Prostate gland (tissue), 2 donors: ENCODE results near the gene GLRX. TPM values are rescaled to one million over a fixed set of nuclear protein-coding genes. Genes with fewer than 3 reads are reported as not detected.

Source experiments
- DNase-seq: peaks from one replicate; pipeline ENCODE4 v3.0.0-alpha.2; 2019; ENCODE audit warnings: low spot score
- H3K27ac ChIP-seq, 2 donors: fragments of 200-600 bp; sonication (generic); 2 replicates each; pipeline ENCODE4 v1.5.1; 2017 to 2019
- H3K27me3 ChIP-seq: fragments of 200-600 bp; sonication (generic); replicated peaks from 2 replicates; pipeline ENCODE4 v1.5.1; 2019; ENCODE audit not compliant: insufficient read depth
- H3K36me3 ChIP-seq, 2 donors: fragments of 200-600 bp; sonication (generic); 1 replicate in 1 of 2; 2 replicates in 1 of 2; pipeline versions ENCODE4 v1.5.1 to v1.8.1; 2017 to 2019
- H3K4me1 ChIP-seq: fragments of 200-600 bp; sonication (generic); replicated peaks from 2 replicates; pipeline ENCODE4 v1.5.1; 2019
- H3K4me3 ChIP-seq, 2 donors: fragments of 200-600 bp; sonication (generic); 2 replicates each; pipeline ENCODE4 v1.5.1; 2017 to 2019
- H3K9me3 ChIP-seq: fragments of 200-600 bp; sonication (generic); 2 replicates; pipeline ENCODE4 v1.5.1; 2017
- POLR2A ChIP-seq: fragments of 450-650 bp; IDR thresholded peaks from one replicate; pipeline ENCODE4 v1.6.1; 2016; ENCODE audit warnings: antibody characterized with exemption, mild to moderate bottlenecking
- POLR2AphosphoS5 ChIP-seq: sonication (generic); formaldehyde crosslinking; IDR thresholded peaks from one replicate; pipeline ENCODE4 v1.6.1; 2017; ENCODE audit warnings: antibody characterized with exemption
- WGBS: methylation state at CpG from one replicate; pipeline ENCODE4 v1.1.5; 2018; 5-methylcytosine and 5-hydroxymethylcytosine counted together
- intact Hi-C: fragments of 100-400 bp; cut with DNase I; formaldehyde crosslinking; loops from one replicate; pipeline ENCODE4 v1.14.2; 2022
- total RNA-seq, 2 donors: library from RNA; depleted of rRNA; stranded (reverse); fragments of >200 nt; gene quantifications; one replicate each; pipeline ENCODE4 v1.1.0, GENCODE V29; 2016
- TF ChIP-seq, protein P1 (sequence below), 4 experiments: fragments of 200-600 bp in 2 of 4; fragments of 450-650 bp in 2 of 4; sonication (generic) in 2 of 4; IDR thresholded peaks; 1 replicate in 3 of 4; 2 replicates in 1 of 4; pipeline ENCODE4 v1.5.1; 2016 to 2019; ENCODE audit warnings: antibody characterized with exemption in 4 of 4, mild to moderate bottlenecking in 2 of 4, moderate library complexity in 2 of 4

GLRX gene
- total RNA-seq, 2 donors from 2014 or later = 16.6 to 34.8 TPM

DNA sequence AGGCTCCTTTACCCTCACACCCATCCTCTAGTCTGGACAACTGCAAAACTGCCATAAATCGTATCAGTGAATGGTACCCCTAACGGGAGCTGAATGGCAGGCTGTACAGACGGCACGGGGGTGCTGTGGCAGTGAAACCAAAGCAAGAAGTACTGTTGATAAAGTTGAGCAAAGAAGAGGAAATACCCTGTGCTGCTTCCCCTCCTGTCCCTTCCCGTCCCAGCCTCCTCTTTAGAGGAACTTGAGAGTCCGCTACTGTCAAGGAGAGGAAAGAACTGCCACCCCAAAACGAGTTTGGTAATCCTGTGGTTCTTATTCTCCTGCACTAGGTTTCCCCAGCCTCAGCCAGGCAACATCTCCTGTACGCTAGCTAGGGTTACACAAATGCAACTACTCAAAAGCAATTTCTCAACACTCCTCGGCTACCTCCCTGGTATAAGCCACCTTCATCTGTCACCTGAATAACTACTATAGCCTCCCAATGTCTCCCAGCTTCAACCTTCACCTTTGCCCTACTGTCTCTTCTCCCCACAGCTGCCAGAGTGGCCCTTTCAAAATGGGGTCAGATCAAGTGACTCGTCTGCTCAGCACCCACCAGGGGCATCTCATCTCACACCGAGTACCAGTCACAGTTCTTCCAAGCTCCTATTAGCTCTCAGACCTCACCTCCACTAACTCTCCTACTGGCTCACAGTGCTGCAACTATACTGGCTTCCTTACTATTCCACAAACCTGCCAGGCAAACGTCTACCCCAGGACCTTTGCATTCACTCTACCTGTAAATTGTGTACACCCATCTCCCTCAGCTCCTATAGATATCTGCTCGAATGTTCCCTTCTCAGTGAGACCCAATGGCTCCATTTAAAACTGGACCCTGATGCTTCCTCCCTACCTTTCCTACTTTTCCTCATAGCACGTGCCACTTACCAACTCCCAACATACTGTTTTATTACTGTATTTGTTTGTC, 4.1 kb downstream of the GLRX start:
- Histone ChIP-seq H3K9me3 (no peaks in the 10 kb centered on the region), H3K4me3 (no peak overlapping the region), H3K27ac (no peak overlapping the region), H3K36me3 (no peaks in the 10 kb centered on the region), H3K4me1 (peaks cover 3% of the 10 kb centered on the region), H3K27me3 (no peaks in the 10 kb centered on the region)
- WGBS = 82% methylated on average over 14 of the region's 14 CpGs
- TF ChIP-seq, protein P1, sequence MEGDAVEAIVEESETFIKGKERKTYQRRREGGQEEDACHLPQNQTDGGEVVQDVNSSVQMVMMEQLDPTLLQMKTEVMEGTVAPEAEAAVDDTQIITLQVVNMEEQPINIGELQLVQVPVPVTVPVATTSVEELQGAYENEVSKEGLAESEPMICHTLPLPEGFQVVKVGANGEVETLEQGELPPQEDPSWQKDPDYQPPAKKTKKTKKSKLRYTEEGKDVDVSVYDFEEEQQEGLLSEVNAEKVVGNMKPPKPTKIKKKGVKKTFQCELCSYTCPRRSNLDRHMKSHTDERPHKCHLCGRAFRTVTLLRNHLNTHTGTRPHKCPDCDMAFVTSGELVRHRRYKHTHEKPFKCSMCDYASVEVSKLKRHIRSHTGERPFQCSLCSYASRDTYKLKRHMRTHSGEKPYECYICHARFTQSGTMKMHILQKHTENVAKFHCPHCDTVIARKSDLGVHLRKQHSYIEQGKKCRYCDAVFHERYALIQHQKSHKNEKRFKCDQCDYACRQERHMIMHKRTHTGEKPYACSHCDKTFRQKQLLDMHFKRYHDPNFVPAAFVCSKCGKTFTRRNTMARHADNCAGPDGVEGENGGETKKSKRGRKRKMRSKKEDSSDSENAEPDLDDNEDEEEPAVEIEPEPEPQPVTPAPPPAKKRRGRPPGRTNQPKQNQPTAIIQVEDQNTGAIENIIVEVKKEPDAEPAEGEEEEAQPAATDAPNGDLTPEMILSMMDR (IDR thresholded peaks at IDR 0.05) = no peak
- TF ChIP-seq POLR2A = no peak
- TF ChIP-seq POLR2AphosphoS5 = no peak
- DNase-seq = no peak
- intact Hi-C loops = no loop called here

DNA sequence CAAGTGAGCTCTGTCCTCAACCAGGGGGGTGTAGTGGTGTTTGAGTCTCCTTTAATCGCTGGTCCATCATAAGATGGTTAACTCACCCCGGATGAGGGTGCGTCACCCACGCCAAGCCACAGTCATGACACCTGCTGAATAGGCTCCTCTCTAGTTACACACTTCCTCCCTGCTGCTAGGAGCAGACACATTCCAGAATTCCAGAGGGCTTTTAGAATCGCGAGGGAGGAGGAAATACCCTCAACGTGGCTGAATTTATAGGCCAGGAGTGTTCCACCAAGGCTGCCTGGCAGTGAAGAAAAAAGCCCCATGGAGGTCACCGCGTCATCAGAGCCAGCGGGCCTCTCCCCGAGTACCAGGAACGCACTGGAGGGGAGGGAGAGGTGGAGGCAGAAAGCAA, 5.1 kb downstream of the GLRX start:
- Histone ChIP-seq H3K36me3 (no peaks in the 10 kb centered on the region), H3K27ac (no peak overlapping the region), H3K4me3 (no peak overlapping the region), H3K9me3 (no peaks in the 10 kb centered on the region), H3K27me3 (no peaks in the 10 kb centered on the region), H3K4me1 (peaks cover 3% of the 10 kb centered on the region)
- TF ChIP-seq POLR2AphosphoS5 (no peak), POLR2A (no peak)
- TF ChIP-seq, protein P1 (IDR thresholded peaks at IDR 0.05) = no peak
- intact Hi-C loops = no loop called here
- no peak for DNase-seq
- 50% methylated on average over 12 of the region's 12 CpGs for WGBS

DNA sequence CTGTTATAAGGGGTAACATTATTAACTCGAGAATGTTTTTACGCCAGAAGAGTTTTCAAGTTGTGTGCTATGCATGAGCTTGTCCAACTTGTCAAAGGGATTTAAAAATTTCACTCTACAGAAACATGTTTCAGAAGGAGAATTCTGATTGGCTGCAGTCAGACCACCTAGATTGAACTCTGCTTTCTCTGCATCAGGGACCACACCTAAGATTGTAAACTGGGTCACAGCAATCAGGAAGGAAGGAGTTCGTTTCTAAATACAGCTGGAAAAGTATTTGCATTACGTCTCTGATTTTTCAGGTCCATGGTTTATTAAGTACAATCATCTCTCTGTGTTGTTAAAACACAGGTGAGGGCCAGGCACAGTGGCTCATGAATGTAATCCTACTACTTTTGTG, 5.8 kb downstream of the GLRX start:
- Histone ChIP-seq H3K27ac (no peak overlapping the region), H3K4me3 (no peak overlapping the region), H3K4me1 (peaks cover 9% of the 10 kb centered on the region), H3K9me3 (no peaks in the 10 kb centered on the region), H3K27me3 (no peaks in the 10 kb centered on the region), H3K36me3 (no peaks in the 10 kb centered on the region)
- intact Hi-C loops = no loop called here
- DNase-seq = no peak
- WGBS = 71% methylated on average over 4 of the region's 4 CpGs
- TF ChIP-seq POLR2AphosphoS5 (no peak), POLR2A (no peak)
- TF ChIP-seq, protein P1 (IDR thresholded peaks at IDR 0.05) = no peak

DNA sequence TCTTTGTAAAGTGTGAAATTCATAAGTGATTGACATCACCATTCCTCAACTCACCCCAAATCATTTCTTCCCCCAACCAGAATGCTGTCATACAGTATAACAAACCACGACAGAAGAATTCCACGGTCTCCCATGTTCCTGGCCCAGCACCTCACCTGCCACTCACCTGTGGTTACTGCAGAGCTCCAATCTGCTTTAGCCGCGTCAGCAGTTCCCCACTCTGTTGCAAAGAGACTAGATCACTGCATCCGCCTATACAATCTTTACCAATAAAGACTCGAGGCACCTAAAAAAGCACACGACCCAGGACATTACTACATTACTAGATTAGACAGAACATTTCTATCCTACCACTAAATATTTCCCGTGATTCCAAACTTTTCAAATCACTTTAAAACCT, 6.2 kb downstream of the GLRX start:
- DNase-seq = no peak
- TF ChIP-seq, protein P1 (IDR thresholded peaks at IDR 0.05) = no peak
- no peak for TF ChIP-seq POLR2A
- no peak for TF ChIP-seq POLR2AphosphoS5
- Histone ChIP-seq H3K36me3 (no peaks in the 10 kb centered on the region), H3K27ac (no peak overlapping the region), H3K4me3 (no peak overlapping the region), H3K27me3 (no peaks in the 10 kb centered on the region), H3K4me1 (peaks cover 11% of the 10 kb centered on the region), H3K9me3 (no peaks in the 10 kb centered on the region)
- 97% methylated on average over 8 of the region's 8 CpGs for WGBS
- intact Hi-C loops = no loop called here
